Smooth muscle cell (in vitro differentiated cells): Measurements from ENCODE around the gene RELN. TPM values are rescaled to one million over a fixed set of nuclear protein-coding genes. Genes with fewer than 3 reads are reported as not detected.

Experiments used
- DNase-seq: peaks from one replicate; lab custom pipeline; 2025; ENCODE audit not compliant: unreplicated experiment; lab: John Stamatoyannopoulos, UW
- H2AFZ ChIP-seq: fragments of 200-600 bp; sonication (generic); 2 replicates; pipeline ENCODE4 v1.6.0; 2016; ENCODE audit warnings: antibody characterized with exemption, low read depth, mild to moderate bottlenecking
- H3F3A ChIP-seq: fragments of 200-600 bp; sonication (generic); 2 replicates; pipeline ENCODE4 v1.6.0; 2017; ENCODE audit warnings: antibody characterized with exemption, low read depth
- H3K27ac ChIP-seq: fragments of 200-600 bp; sonication (generic); 2 replicates; pipeline ENCODE4 v1.5.1; 2016; ENCODE audit warnings: low read depth, mild to moderate bottlenecking
- H3K27me3 ChIP-seq: fragments of 200-600 bp; sonication (generic); 2 replicates; pipeline ENCODE4 v1.6.1; 2016; ENCODE audit warnings: low read depth, mild to moderate bottlenecking
- H3K36me3 ChIP-seq: fragments of 200-600 bp; sonication (generic); 2 replicates; pipeline ENCODE4 v1.5.1; 2016; ENCODE audit warnings: low read depth
- H3K4me1 ChIP-seq: fragments of 200-600 bp; sonication (generic); 2 replicates; pipeline ENCODE4 v1.5.1; 2016; ENCODE audit warnings: low read depth
- H3K4me2 ChIP-seq: fragments of 200-600 bp; sonication (generic); 2 replicates; pipeline ENCODE4 v1.6.0; 2016; ENCODE audit warnings: mild to moderate bottlenecking
- H3K4me3 ChIP-seq: fragments of 200-600 bp; sonication (generic); 2 replicates; pipeline ENCODE4 v1.5.1; 2016; ENCODE audit warnings: mild to moderate bottlenecking
- H3K79me2 ChIP-seq: fragments of 200-600 bp; sonication (generic); 2 replicates; pipeline ENCODE4 v1.6.0; 2016; ENCODE audit warnings: low read depth, mild to moderate bottlenecking
- H3K9ac ChIP-seq: fragments of 200-600 bp; sonication (generic); 2 replicates; pipeline ENCODE4 v1.6.0; 2016; ENCODE audit warnings: low read depth
- H3K9me3 ChIP-seq: fragments of 200-600 bp; sonication (generic); replicated peaks from 2 replicates; pipeline ENCODE4 v1.5.1; 2016; ENCODE audit warnings: low read depth
- H4K20me1 ChIP-seq: fragments of 200-600 bp; sonication (generic); 2 replicates; pipeline ENCODE4 v1.6.0; 2016; ENCODE audit warnings: low read depth
- CTCF ChIP-seq: fragments of 200-600 bp; sonication (generic); IDR thresholded peaks from 2 replicates; pipeline ENCODE4 v1.5.1; 2017; ENCODE audit warnings: borderline replicate concordance, mild to moderate bottlenecking, antibody characterized with exemption; ENCODE audit not compliant: insufficient read depth, poor library complexity, severe bottlenecking
- WGBS: methylation state at CpG from one replicate; pipeline ENCODE4 v1.1.7; 2016; ENCODE audit warnings: low lambda C conversion rate; 5-methylcytosine and 5-hydroxymethylcytosine counted together
- polyA plus RNA-seq: library from polyadenylated mRNA; unstranded; fragments of >200 nt; fragmentation: Nextera tagmentation; extraction: Ambion mirVana; gene quantifications from 2 replicates; pipeline ENCODE4 v1.2.1, GENCODE V29; 2016
- total RNA-seq: library from RNA; depleted of rRNA; stranded (reverse); fragments of >200 nt; gene quantifications from 2 replicates; pipeline ENCODE4 v1.2.3, GENCODE V29; 2014

RELN gene
- total and polyA plus RNA-seq, 2 experiments from 2014 or later, result 0.90 TPM; not detected in 1

- no peaks in the 10 kb centered on the region for H3K4me1 ChIP-seq
- no peak overlapping the region for H3K4me3 ChIP-seq
- H3K27ac ChIP-seq, result no peak overlapping the region
- H3K27me3 ChIP-seq, result no peaks in the 10 kb centered on the region
- no peak overlapping the region for H2AFZ ChIP-seq
- no peaks in the 10 kb centered on the region for H3F3A ChIP-seq
- TF ChIP-seq CTCF, result no peak
- H3K36me3 ChIP-seq, result no peaks in the 10 kb centered on the region
- no peaks in the 10 kb centered on the region for H3K79me2 ChIP-seq
- H4K20me1 ChIP-seq, result no peaks in the 10 kb centered on the region
- DNase-seq, result no peak
- H3K9me3 ChIP-seq, result no peaks in the 10 kb centered on the region
- 93% methylated on average over 2 of the region's 2 CpGs for WGBS
- no peak overlapping the region for H3K9ac ChIP-seq
- no peak overlapping the region for H3K4me2 ChIP-seq
Observed at GRCh38 chr7:103598326-103598905, 391.0 kb downstream of the RELN start.

- TF ChIP-seq CTCF, result no peak
- 85% methylated on average over 2 of the region's 2 CpGs for WGBS
- Histone ChIP-seq H3F3A (no peaks in the 10 kb centered on the region), H3K27ac (no peak overlapping the region), H3K4me2 (no peak overlapping the region), H4K20me1 (no peaks in the 10 kb centered on the region), H3K9me3 (no peaks in the 10 kb centered on the region), H3K79me2 (no peaks in the 10 kb centered on the region), H3K9ac (no peak overlapping the region), H3K4me1 (no peaks in the 10 kb centered on the region), H3K27me3 (no peaks in the 10 kb centered on the region), H3K36me3 (no peaks in the 10 kb centered on the region), H2AFZ (no peak overlapping the region), H3K4me3 (no peak overlapping the region)
- DNase-seq, result no peak
Observed at GRCh38 chr7:103597606-103598005, 391.9 kb downstream of the RELN start.

- Histone ChIP-seq H3K36me3 (no peaks in the 10 kb centered on the region), H3K4me1 (no peaks in the 10 kb centered on the region), H2AFZ (no peak overlapping the region), H3K79me2 (no peaks in the 10 kb centered on the region), H3F3A (no peaks in the 10 kb centered on the region), H3K27ac (no peak overlapping the region), H3K4me2 (no peak overlapping the region), H3K9ac (no peak overlapping the region), H3K4me3 (no peak overlapping the region), H3K9me3 (no peaks in the 10 kb centered on the region), H3K27me3 (no peaks in the 10 kb centered on the region), H4K20me1 (no peaks in the 10 kb centered on the region)
- no peak for TF ChIP-seq CTCF
- WGBS, result 81% methylated on average over 5 of the region's 5 CpGs
- no peak for DNase-seq
Observed at GRCh38 chr7:103594186-103594585, 395.3 kb downstream of the RELN start.

GRCh38 chr7:103593691-103594090 lies 395.8 kb downstream of the RELN start:
- TF ChIP-seq CTCF, result no peak
- no peak overlapping the region for H2AFZ ChIP-seq
- H3K27me3 ChIP-seq, result no peaks in the 10 kb centered on the region
- H3K4me2 ChIP-seq, result no peak overlapping the region
- H3F3A ChIP-seq, result no peaks in the 10 kb centered on the region
- H3K4me3 ChIP-seq, result no peak overlapping the region
- no peak for DNase-seq
- H3K9me3 ChIP-seq, result no peaks in the 10 kb centered on the region
- H3K4me1 ChIP-seq, result no peaks in the 10 kb centered on the region
- WGBS, result 89% methylated on average over 2 of the region's 2 CpGs
- no peaks in the 10 kb centered on the region for H3K36me3 ChIP-seq
- H4K20me1 ChIP-seq, result no peaks in the 10 kb centered on the region
- H3K27ac ChIP-seq, result no peak overlapping the region
- no peak overlapping the region for H3K9ac ChIP-seq
- no peaks in the 10 kb centered on the region for H3K79me2 ChIP-seq
